Ishikawa (cell line): Measurements from ENCODE around the gene BAZ2B.

Experiments
- CEBPB ChIP-seq: IDR thresholded peaks from 2 replicates; pipeline ENCODE4 v1.6.1; 2012
- CREB1 ChIP-seq: IDR thresholded peaks from 2 replicates; pipeline ENCODE4 v1.6.1; 2012; ENCODE audit warnings: low read depth
- EGR1 ChIP-seq: IDR thresholded peaks from 2 replicates; pipeline ENCODE4 v1.6.1; 2012
- EP300 ChIP-seq: IDR thresholded peaks from 2 replicates; pipeline ENCODE4 v1.6.1; 2012; ENCODE audit warnings: borderline replicate concordance
- FOXM1 ChIP-seq: IDR thresholded peaks from 2 replicates; pipeline ENCODE4 v1.6.1; 2012; ENCODE audit warnings: low read depth, borderline replicate concordance
- NFIC ChIP-seq: IDR thresholded peaks from 2 replicates; pipeline ENCODE4 v1.6.1; 2012
- RAD21 ChIP-seq: IDR thresholded peaks from 2 replicates; pipeline ENCODE4 v1.6.1; 2012; ENCODE audit warnings: low read depth
- REST ChIP-seq: IDR thresholded peaks from 2 replicates; pipeline ENCODE4 v1.6.1; 2012; ENCODE audit warnings: low read depth, mild to moderate bottlenecking
- TAF1 ChIP-seq: IDR thresholded peaks from 2 replicates; pipeline ENCODE4 v1.6.1; 2012; ENCODE audit warnings: low read depth, mild to moderate bottlenecking
- TCF12 ChIP-seq: IDR thresholded peaks from 2 replicates; pipeline ENCODE4 v1.6.1; 2012; ENCODE audit warnings: low read depth
- TEAD4 ChIP-seq: IDR thresholded peaks from 2 replicates; pipeline ENCODE4 v1.6.1; 2012
- YY1 ChIP-seq: IDR thresholded peaks from 2 replicates; pipeline ENCODE4 v1.6.1; 2012; ENCODE audit warnings: low read depth
- ZBTB7A ChIP-seq: IDR thresholded peaks from 2 replicates; pipeline ENCODE4 v1.6.1; 2012; ENCODE audit warnings: low read depth
- TF ChIP-seq, protein P1 (sequence below): IDR thresholded peaks from 2 replicates; pipeline ENCODE4 v1.6.1; 2012
- TF ChIP-seq, protein P2 (sequence below): IDR thresholded peaks from 2 replicates; pipeline ENCODE4 v1.6.1; 2012

Gene BAZ2B

GRCh38 chr2:159506764-159507440, 109.4 kb downstream of the BAZ2B start:
- TF ChIP-seq CEBPB = no peak
- no peak for TF ChIP-seq TAF1
- TF ChIP-seq CREB1 = no peak
- no peak for TF ChIP-seq ZBTB7A
- TF ChIP-seq YY1 = no peak
- TF ChIP-seq REST = no peak

DNA sequence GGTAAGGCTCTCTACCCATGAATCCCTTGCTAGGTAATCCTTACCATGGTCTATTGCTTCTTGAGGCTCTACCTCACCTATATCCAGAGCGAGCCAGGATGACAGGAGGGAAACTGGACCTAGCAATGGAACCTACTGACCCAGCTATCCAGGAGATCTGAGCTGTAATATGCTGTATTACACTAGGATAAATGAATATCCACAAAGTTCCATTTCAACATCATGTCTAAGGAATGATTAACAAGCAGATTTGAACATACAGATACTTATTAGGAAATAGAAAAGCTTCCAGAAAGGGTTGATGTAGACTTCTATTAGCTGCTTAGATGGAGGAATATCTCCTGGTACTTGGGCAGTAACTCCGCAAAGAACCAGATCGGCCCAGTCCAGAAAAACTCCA, 110.1 kb downstream of the BAZ2B start:
- TF ChIP-seq, protein P1, sequence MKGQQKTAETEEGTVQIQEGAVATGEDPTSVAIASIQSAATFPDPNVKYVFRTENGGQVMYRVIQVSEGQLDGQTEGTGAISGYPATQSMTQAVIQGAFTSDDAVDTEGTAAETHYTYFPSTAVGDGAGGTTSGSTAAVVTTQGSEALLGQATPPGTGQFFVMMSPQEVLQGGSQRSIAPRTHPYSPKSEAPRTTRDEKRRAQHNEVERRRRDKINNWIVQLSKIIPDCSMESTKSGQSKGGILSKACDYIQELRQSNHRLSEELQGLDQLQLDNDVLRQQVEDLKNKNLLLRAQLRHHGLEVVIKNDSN = no peak
- TF ChIP-seq, protein P2, sequence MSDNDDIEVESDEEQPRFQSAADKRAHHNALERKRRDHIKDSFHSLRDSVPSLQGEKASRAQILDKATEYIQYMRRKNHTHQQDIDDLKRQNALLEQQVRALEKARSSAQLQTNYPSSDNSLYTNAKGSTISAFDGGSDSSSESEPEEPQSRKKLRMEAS = no peak
- TF ChIP-seq ZBTB7A (no peak), FOXM1 (no peak), EP300 (no peak), TEAD4 (no peak), NFIC (no peak), YY1 (no peak), REST (no peak), CREB1 (no peak), TCF12 (no peak), TAF1 (no peak), EGR1 (no peak)

DNA sequence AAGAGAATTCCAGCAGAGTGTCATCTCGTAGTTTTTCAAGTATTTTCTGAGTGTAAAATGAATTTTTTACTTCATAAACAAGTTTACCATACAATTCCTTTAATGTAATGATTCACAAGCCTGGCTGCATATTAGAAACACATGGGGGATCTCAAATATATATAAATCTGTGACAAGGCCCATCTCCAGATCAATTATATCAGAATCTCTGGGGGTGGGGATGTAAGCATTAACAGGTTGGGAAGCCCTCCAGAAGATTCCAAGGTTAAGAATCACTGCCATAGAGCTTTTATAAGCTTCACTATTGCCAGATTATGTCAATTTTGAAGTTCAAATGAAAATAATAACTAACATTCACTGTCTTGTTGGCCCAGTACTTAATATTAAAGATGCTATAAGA, 111.2 kb downstream of the BAZ2B start:
- TF ChIP-seq ZBTB7A (no peak), YY1 (no peak), TAF1 (no peak), FOXM1 (no peak), EP300 (no peak), TEAD4 (no peak), REST (no peak), RAD21 (no peak), CREB1 (no peak), NFIC (no peak), TCF12 (no peak), EGR1 (no peak), CEBPB (no peak)
- TF ChIP-seq, protein P2 = no peak
- TF ChIP-seq, protein P1 = no peak

- no peak for TF ChIP-seq EGR1
- TF ChIP-seq YY1 = no peak
- TF ChIP-seq EP300 = no peak
- no peak for TF ChIP-seq TCF12
- no peak for TF ChIP-seq CEBPB
- TF ChIP-seq CREB1 = no peak
- no peak for TF ChIP-seq TAF1
- TF ChIP-seq ZBTB7A = no peak
- TF ChIP-seq RAD21 = no peak
- TF ChIP-seq FOXM1 = no peak
- TF ChIP-seq, protein P2 = no peak
- TF ChIP-seq REST = no peak
- TF ChIP-seq, protein P1 = no peak
- TF ChIP-seq NFIC = no peak
- no peak for TF ChIP-seq TEAD4
Measured at GRCh38 chr2:159501743-159502142, 114.6 kb downstream of the BAZ2B start.
